ENCODE data around the gene ASCC2. TPM values are rescaled to one million over a fixed set of nuclear protein-coding genes. Genes with fewer than 3 reads are reported as not detected.

Gene ASCC2
- total RNA-seq, 1 experiment from 2014 or later = 43.3 TPM

GRCh38 chr22:29772170-29772641 is 65.9 kb downstream of the ASCC2 start:
- Histone ChIP-seq H3K4me1 (replicated peaks; ENCODE audit: insufficient read depth) (peaks cover 52% of the 10 kb centered on the region), H3K9me3 (ENCODE audit: insufficient read depth, low read depth) (no peaks in the 10 kb centered on the region), H3K36me3 (ENCODE audit: low read depth) (peaks cover 20% of the 10 kb centered on the region; the same call in 1 of the 2 replicates), H3K27me3 (ENCODE audit: insufficient read depth, low read depth) (no peaks in the 10 kb centered on the region), H3K4me2 (0 out of 2 replicates have a peak overlapping the region, but pooled peaks have one; percentile 50), H3K4me3 (no peak overlapping the region), H3F3A (ENCODE audit: insufficient read depth, low read depth) (peaks cover 46% of the 10 kb centered on the region), H3K27ac (peak overlapping the region; percentile 75), H2AFZ (no peak overlapping the region), H3K79me2 (ENCODE audit: low read depth) (peaks cover 30% of the 10 kb centered on the region), H4K20me1 (ENCODE audit: insufficient read depth) (no peaks in the 10 kb centered on the region), H3K9me2 (ENCODE audit: insufficient read depth) (no peaks in the 10 kb centered on the region)
- TF ChIP-seq EZH2 (IDR thresholded peaks at IDR 0.05; ENCODE audit: low read depth) = no peak
- TF ChIP-seq CTCF (conservative IDR thresholded peaks at IDR 0.05) = peak; percentile 47
- ChIA-PET CTCF (no interaction called here), POLR2A (ENCODE audit: unreplicated experiment) (no interaction called here)
- DNase-seq = peak in 1 of 2 experiments; percentile 45
- BruUV-seq (replicated peaks) = no TSS peak
- intact Hi-C loops (cut with micrococcal nuclease; ENCODE audit: unreplicated experiment) = no loop called here

GRCh38 chr22:29769723-29770321 is 68.3 kb downstream of the ASCC2 start:
- Histone ChIP-seq H3K79me2 (ENCODE audit: low read depth) (peaks cover 46% of the 10 kb centered on the region), H3K4me2 (no peak overlapping the region), H3K9me2 (ENCODE audit: insufficient read depth) (no peaks in the 10 kb centered on the region), H3K27me3 (ENCODE audit: insufficient read depth, low read depth) (no peaks in the 10 kb centered on the region), H3K9me3 (ENCODE audit: insufficient read depth, low read depth) (no peaks in the 10 kb centered on the region), H3K4me3 (no peak overlapping the region), H4K20me1 (ENCODE audit: insufficient read depth) (no peaks in the 10 kb centered on the region), H3K36me3 (ENCODE audit: low read depth) (peaks cover 20% of the 10 kb centered on the region; the same call in 1 of the 2 replicates), H3K4me1 (replicated peaks; ENCODE audit: insufficient read depth) (peaks cover 47% of the 10 kb centered on the region), H3K27ac (no peak overlapping the region), H2AFZ (no peak overlapping the region), H3F3A (ENCODE audit: insufficient read depth, low read depth) (peaks cover 42% of the 10 kb centered on the region)
- TF ChIP-seq EZH2 (IDR thresholded peaks at IDR 0.05; ENCODE audit: low read depth) (no peak), CTCF (conservative IDR thresholded peaks at IDR 0.05) (no peak)
- DNase-seq = no peak
- intact Hi-C loops (cut with micrococcal nuclease; ENCODE audit: unreplicated experiment) = loop anchor here (10.0 kb wide), 1 partner anchor 145 kb away; no protein-coding TSS in a partner anchor
- CTCF ChIA-PET = no interaction called here
- POLR2A ChIA-PET (ENCODE audit: unreplicated experiment) = no interaction called here
- BruUV-seq (replicated peaks) = no TSS peak

GRCh38 chr22:29768052-29768693 is 69.9 kb downstream of the ASCC2 start:
- peaks cover 31% of the 10 kb centered on the region for H3K4me1 ChIP-seq (replicated peaks; ENCODE audit: insufficient read depth)
- BruUV-seq (replicated peaks) = no TSS peak
- no peak overlapping the region for H3K27ac ChIP-seq
- no peaks in the 10 kb centered on the region for H3K27me3 ChIP-seq (ENCODE audit: insufficient read depth, low read depth)
- CTCF ChIA-PET = interaction anchor here (0.7 kb wide), 1 partner anchor 77 kb away, joined by 6 read pairs; no protein-coding TSS in a partner anchor
- H3K36me3 ChIP-seq (ENCODE audit: low read depth) = peaks cover 20% of the 10 kb centered on the region; the same call in 1 of the 2 replicates
- intact Hi-C loops (cut with micrococcal nuclease; ENCODE audit: unreplicated experiment) = loop anchor here (10.0 kb wide), 1 partner anchor 143 kb away; no protein-coding TSS in a partner anchor
- H3K79me2 ChIP-seq (ENCODE audit: low read depth) = peaks cover 56% of the 10 kb centered on the region
- peak overlapping the region; percentile 94 for H2AFZ ChIP-seq
- POLR2A ChIA-PET (ENCODE audit: unreplicated experiment) = no interaction called here
- no peaks in the 10 kb centered on the region for H4K20me1 ChIP-seq (ENCODE audit: insufficient read depth)
- peaks cover 36% of the 10 kb centered on the region for H3F3A ChIP-seq (ENCODE audit: insufficient read depth, low read depth)
- no peaks in the 10 kb centered on the region for H3K9me3 ChIP-seq (ENCODE audit: insufficient read depth, low read depth)
- TF ChIP-seq EZH2 (IDR thresholded peaks at IDR 0.05; ENCODE audit: low read depth) = no peak
- peak overlapping the region; percentile 93 for H3K4me3 ChIP-seq
- H3K9me2 ChIP-seq (ENCODE audit: insufficient read depth) = no peaks in the 10 kb centered on the region
- peak overlapping the region; percentile 95 for H3K4me2 ChIP-seq
- no peak for DNase-seq

Measured in PC-9 (cell line).